ENCODE results near the gene KCNMA1. TPM values are rescaled to one million over a fixed set of nuclear protein-coding genes. Genes with fewer than 3 reads are reported as not detected.

KCNMA1 gene
- total RNA-seq, 2 donors from 2014 or later, result 23.2 to 44.5 TPM

- Histone ChIP-seq H3K27ac (no peak overlapping the region), H3K4me3 (no peak overlapping the region), H3K9ac (ENCODE audit: low read depth in 2 of 2, low read length in 2 of 2) (no peak overlapping the region), H3K4me1 (no peaks in the 10 kb centered on the region), H3K27me3 (no peaks in the 10 kb centered on the region), H3K9me3 (no peaks in the 10 kb centered on the region), H3K36me3 (no peaks in the 10 kb centered on the region)
- DNase-seq, result no peak
- intact Hi-C loops (cut with DNase I), result no loop called here
- TF ChIP-seq, protein P1, sequence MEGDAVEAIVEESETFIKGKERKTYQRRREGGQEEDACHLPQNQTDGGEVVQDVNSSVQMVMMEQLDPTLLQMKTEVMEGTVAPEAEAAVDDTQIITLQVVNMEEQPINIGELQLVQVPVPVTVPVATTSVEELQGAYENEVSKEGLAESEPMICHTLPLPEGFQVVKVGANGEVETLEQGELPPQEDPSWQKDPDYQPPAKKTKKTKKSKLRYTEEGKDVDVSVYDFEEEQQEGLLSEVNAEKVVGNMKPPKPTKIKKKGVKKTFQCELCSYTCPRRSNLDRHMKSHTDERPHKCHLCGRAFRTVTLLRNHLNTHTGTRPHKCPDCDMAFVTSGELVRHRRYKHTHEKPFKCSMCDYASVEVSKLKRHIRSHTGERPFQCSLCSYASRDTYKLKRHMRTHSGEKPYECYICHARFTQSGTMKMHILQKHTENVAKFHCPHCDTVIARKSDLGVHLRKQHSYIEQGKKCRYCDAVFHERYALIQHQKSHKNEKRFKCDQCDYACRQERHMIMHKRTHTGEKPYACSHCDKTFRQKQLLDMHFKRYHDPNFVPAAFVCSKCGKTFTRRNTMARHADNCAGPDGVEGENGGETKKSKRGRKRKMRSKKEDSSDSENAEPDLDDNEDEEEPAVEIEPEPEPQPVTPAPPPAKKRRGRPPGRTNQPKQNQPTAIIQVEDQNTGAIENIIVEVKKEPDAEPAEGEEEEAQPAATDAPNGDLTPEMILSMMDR (IDR thresholded peaks at IDR 0.05), result no peak
Observed at GRCh38 chr10:76920581-76920980, 717.0 kb downstream of the KCNMA1 start.

DNA sequence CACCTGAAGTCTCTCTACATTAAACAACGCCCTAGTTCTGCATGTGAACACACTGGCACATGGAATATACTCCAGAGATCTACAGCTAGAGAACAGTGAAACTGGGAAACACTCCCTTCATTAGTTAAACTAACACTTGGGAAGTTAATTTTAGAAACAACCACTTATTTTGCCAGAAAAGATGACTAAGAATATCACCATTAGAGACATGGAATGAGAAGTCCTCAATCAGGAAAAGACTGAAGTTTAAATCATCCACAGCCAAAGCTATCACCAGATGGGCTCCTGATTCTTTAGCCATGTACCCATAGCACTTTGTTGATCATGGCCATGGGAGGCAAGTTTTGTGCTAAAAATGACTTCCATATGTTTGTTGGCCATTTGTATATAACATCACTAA is 719.5 kb downstream of the KCNMA1 start:
- intact Hi-C loops (cut with DNase I), result no loop called here
- Histone ChIP-seq H3K4me3 (no peak overlapping the region), H3K36me3 (no peaks in the 10 kb centered on the region), H3K4me1 (no peaks in the 10 kb centered on the region), H3K9ac (ENCODE audit: low read depth in 2 of 2, low read length in 2 of 2) (no peak overlapping the region), H3K27ac (no peak overlapping the region), H3K27me3 (no peaks in the 10 kb centered on the region), H3K9me3 (no peaks in the 10 kb centered on the region)
- no peak for DNase-seq
- TF ChIP-seq, protein P1 (IDR thresholded peaks at IDR 0.05), result no peak

DNA sequence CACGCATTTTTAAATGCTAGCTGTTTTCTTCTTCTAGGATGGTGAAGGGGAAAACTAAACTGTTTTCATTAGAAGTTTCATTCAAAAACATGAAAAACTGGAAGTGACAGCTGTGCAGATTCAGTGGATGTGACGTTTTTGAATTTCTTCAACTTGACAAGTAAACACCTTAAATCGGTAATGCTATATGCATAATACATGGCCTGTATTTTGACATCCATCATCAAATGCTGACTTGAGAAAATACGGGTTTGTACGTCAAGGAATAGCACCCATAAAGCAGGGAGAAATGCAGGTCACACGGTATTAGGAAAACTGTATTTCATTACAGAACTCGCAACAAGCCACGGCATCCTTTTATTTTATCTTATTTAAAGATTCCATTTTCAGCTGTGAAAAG is 720.5 kb downstream of the KCNMA1 start:
- no peaks in the 10 kb centered on the region for H3K36me3 ChIP-seq
- no peak for DNase-seq
- intact Hi-C loops (cut with DNase I), result no loop called here
- no peak overlapping the region for H3K4me3 ChIP-seq
- no peaks in the 10 kb centered on the region for H3K9me3 ChIP-seq
- H3K27ac ChIP-seq, result no peak overlapping the region
- no peaks in the 10 kb centered on the region for H3K4me1 ChIP-seq
- H3K9ac ChIP-seq (ENCODE audit: low read depth in 2 of 2, low read length in 2 of 2), result no peak overlapping the region
- H3K27me3 ChIP-seq, result no peaks in the 10 kb centered on the region
- TF ChIP-seq, protein P1 (IDR thresholded peaks at IDR 0.05), result no peak

DNA sequence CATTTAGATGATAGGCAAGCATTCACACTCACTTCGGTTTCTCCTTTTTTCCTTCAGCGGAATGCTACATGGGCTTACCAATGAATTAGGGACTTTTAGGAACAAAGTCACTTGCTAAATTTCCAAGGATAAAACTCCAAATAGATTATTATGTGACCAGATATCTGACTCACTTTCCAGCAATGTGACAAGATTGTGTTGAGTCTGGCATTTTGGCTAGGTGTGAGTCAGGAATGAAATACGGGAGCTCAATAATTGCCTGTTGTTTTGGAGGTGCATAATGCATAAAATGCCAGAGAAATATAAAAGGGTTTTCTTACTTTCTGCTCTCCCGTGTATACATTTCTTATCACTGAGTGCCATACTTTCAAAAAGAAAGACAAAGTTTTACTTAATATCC is 721.1 kb downstream of the KCNMA1 start:
- no peak for DNase-seq
- intact Hi-C loops (cut with DNase I), result no loop called here
- H3K4me3 ChIP-seq, result no peak overlapping the region
- TF ChIP-seq, protein P1 (IDR thresholded peaks at IDR 0.05), result no peak
- no peaks in the 10 kb centered on the region for H3K4me1 ChIP-seq
- no peak overlapping the region for H3K27ac ChIP-seq
- no peak overlapping the region for H3K9ac ChIP-seq (ENCODE audit: low read depth in 2 of 2, low read length in 2 of 2)
- no peaks in the 10 kb centered on the region for H3K27me3 ChIP-seq
- no peaks in the 10 kb centered on the region for H3K9me3 ChIP-seq
- H3K36me3 ChIP-seq, result no peaks in the 10 kb centered on the region

DNA sequence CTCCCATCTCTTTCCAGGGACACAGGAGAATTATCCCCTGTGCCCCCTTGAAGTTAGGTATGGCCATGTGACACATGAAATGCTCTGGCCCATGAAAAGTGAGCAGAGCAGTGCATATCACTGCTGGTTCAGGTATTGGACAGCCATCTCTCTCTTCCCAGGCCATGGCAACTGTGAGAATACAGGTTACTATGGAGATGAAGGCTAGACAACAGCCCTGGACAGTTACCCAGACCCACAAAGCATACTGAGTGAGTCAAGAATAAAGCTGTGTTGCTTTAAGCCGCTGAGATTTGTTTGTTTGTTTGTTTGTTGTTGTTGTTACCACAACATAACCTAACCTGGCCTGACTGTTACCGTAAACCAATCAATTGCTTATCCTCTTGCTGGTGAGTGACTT is 722.3 kb downstream of the KCNMA1 start:
- H3K36me3 ChIP-seq, result no peaks in the 10 kb centered on the region
- no peak overlapping the region for H3K4me3 ChIP-seq
- H3K9ac ChIP-seq (ENCODE audit: low read depth in 2 of 2, low read length in 2 of 2), result no peak overlapping the region
- no peak overlapping the region for H3K27ac ChIP-seq
- no peaks in the 10 kb centered on the region for H3K9me3 ChIP-seq
- H3K4me1 ChIP-seq, result no peaks in the 10 kb centered on the region
- intact Hi-C loops (cut with DNase I), result no loop called here
- TF ChIP-seq, protein P1 (IDR thresholded peaks at IDR 0.05), result no peak
- no peaks in the 10 kb centered on the region for H3K27me3 ChIP-seq
- DNase-seq, result no peak

- intact Hi-C loops (cut with DNase I), result no loop called here
- Histone ChIP-seq H3K4me3 (no peak overlapping the region), H3K9me3 (no peaks in the 10 kb centered on the region), H3K9ac (ENCODE audit: low read depth in 2 of 2, low read length in 2 of 2) (no peak overlapping the region), H3K4me1 (no peaks in the 10 kb centered on the region), H3K36me3 (no peaks in the 10 kb centered on the region), H3K27ac (no peak overlapping the region), H3K27me3 (no peaks in the 10 kb centered on the region)
- peak; percentile 43 for DNase-seq
- TF ChIP-seq, protein P1 (IDR thresholded peaks at IDR 0.05), result no peak
Observed at GRCh38 chr10:76911184-76911583, 726.4 kb downstream of the KCNMA1 start.
